Loucy (cell line): ENCODE data around the gene USP7.

ENCODE experiments used
- CTCF ChIP-seq: fragments of 200-600 bp; sonication (generic); conservative IDR thresholded peaks from 2 replicates; pipeline ENCODE4 v1.5.1; 2014; ENCODE audit warnings: mild to moderate bottlenecking, antibody characterized with exemption, low read length
- EZH2phosphoT487 ChIP-seq: fragments of 200-600 bp; IDR thresholded peaks from 2 replicates; pipeline ENCODE4 v1.6.1; 2018; ENCODE audit warnings: antibody characterized with exemption, mild to moderate bottlenecking, moderate library complexity, borderline replicate concordance

GRCh38 chr16:8890549-8890921 lies 73.2 kb downstream of the USP7 start:
- no peak for TF ChIP-seq CTCF
- TF ChIP-seq EZH2phosphoT487: no peak
